ENCODE results near the gene RUSC1.

The RUSC1 gene

DNA sequence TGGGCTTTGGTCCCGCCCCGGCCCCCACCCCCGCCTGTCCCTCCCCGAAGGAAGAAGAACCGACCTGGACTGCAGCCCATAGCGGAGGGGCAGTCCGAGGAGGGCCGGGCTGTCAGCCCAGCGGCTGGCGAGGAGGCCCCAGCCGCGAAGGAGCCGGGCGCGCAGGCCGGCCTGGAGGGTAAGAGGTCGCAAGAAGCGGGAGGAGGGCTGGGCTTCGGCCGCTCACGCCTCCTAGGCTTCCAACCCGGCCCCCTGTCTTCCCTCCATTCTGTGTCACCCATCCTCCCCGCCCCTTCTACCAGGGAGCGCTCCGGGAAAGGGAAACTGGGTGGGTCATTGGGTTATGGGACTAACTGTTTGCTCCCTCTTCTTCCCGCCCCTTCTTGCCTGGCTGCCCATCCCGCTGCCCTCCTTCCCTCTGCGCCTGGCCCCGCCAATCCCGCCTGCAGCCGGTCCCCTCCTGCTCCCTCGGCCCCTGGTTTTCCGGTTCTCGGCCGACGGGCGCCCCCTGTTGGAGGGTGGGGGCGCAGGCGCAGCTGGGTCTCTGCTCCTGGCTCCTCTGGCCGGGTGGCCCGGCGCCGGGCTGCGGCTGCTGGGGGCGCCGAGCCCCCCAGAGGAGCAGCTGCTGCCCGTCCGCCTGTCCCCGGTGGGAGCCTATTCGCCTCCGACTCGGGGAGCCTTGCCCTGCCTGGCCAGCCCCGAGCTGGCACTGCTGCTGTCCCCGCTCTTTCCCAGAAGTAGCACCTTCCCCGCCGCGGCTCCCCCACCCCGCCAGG is 2.4 kb downstream of the RUSC1 start (continued):
- peak; percentile 80 for TF ChIP-seq ZNF335 (tag by site-specific recombination; conservative IDR thresholded peaks at IDR 0.05)
- TF ChIP-seq ZNF184 (tag by site-specific recombination; IDR thresholded peaks at IDR 0.05) = no peak
- TF ChIP-seq SALL2 (tag by site-specific recombination; IDR thresholded peaks at IDR 0.05; ENCODE audit: borderline replicate concordance) = no peak
- TF ChIP-seq, protein P1, sequence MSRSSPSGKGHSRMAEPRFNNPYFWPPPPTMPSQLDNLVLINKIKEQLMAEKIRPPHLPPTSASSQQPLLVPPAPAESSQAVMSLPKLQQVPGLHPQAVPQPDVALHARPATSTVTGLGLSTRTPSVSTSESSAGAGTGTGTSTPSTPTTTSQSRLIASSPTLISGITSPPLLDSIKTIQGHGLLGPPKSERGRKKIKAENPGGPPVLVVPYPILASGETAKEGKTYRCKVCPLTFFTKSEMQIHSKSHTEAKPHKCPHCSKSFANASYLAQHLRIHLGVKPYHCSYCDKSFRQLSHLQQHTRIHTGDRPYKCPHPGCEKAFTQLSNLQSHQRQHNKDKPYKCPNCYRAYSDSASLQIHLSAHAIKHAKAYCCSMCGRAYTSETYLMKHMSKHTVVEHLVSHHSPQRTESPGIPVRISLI (tag by site-specific recombination; IDR thresholded peaks at IDR 0.05) = no peak
- peak; percentile 46; the same call in 1 of the 2 replicates for TF ChIP-seq WT1 (tag by site-specific recombination; IDR thresholded peaks at IDR 0.05)
- TF ChIP-seq ZNF513 (tag by site-specific recombination; IDR thresholded peaks at IDR 0.05) = no peak
- TF ChIP-seq, protein P2, sequence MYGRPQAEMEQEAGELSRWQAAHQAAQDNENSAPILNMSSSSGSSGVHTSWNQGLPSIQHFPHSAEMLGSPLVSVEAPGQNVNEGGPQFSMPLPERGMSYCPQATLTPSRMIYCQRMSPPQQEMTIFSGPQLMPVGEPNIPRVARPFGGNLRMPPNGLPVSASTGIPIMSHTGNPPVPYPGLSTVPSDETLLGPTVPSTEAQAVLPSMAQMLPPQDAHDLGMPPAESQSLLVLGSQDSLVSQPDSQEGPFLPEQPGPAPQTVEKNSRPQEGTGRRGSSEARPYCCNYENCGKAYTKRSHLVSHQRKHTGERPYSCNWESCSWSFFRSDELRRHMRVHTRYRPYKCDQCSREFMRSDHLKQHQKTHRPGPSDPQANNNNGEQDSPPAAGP (tag by site-specific recombination; IDR thresholded peaks at IDR 0.05) = peak; percentile 91
- no peak; the same call in 1 of the 2 replicates for TF ChIP-seq FEZF1 (tag by site-specific recombination; IDR thresholded peaks at IDR 0.05)
- TF ChIP-seq, protein P3, sequence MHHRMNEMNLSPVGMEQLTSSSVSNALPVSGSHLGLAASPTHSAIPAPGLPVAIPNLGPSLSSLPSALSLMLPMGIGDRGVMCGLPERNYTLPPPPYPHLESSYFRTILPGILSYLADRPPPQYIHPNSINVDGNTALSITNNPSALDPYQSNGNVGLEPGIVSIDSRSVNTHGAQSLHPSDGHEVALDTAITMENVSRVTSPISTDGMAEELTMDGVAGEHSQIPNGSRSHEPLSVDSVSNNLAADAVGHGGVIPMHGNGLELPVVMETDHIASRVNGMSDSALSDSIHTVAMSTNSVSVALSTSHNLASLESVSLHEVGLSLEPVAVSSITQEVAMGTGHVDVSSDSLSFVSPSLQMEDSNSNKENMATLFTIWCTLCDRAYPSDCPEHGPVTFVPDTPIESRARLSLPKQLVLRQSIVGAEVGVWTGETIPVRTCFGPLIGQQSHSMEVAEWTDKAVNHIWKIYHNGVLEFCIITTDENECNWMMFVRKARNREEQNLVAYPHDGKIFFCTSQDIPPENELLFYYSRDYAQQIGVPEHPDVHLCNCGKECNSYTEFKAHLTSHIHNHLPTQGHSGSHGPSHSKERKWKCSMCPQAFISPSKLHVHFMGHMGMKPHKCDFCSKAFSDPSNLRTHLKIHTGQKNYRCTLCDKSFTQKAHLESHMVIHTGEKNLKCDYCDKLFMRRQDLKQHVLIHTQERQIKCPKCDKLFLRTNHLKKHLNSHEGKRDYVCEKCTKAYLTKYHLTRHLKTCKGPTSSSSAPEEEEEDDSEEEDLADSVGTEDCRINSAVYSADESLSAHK (tag by site-specific recombination; IDR thresholded peaks at IDR 0.05) = no peak
- peak; percentile 72 for TF ChIP-seq ZNF394 (tag by site-specific recombination; IDR thresholded peaks at IDR 0.05; ENCODE audit: borderline replicate concordance)
- TF ChIP-seq ZNF777 (tag by site-specific recombination; IDR thresholded peaks at IDR 0.05; ENCODE audit: borderline replicate concordance) = no peak
- TF ChIP-seq ATF2 (tag by site-specific recombination; IDR thresholded peaks at IDR 0.05; ENCODE audit: low read depth) = no peak
- TF ChIP-seq PATZ1 (tag by site-specific recombination; IDR thresholded peaks at IDR 0.05) = peak; percentile 93
- TF ChIP-seq GLIS2 (tag by site-specific recombination; IDR thresholded peaks at IDR 0.05) = peak; percentile 93
- TF ChIP-seq SCRT2 (tag by site-specific recombination; IDR thresholded peaks at IDR 0.05) = peak; percentile 24; the same call in 1 of the 2 replicates
- no peak for TF ChIP-seq ZNF544 (tag by site-specific recombination; IDR thresholded peaks at IDR 0.05)
- no peak for TF ChIP-seq ZNF48 (tag by site-specific recombination; IDR thresholded peaks at IDR 0.05)
- TF ChIP-seq ZNF837 (tag by site-specific recombination; IDR thresholded peaks at IDR 0.05) = no peak
- TF ChIP-seq, protein P4, sequence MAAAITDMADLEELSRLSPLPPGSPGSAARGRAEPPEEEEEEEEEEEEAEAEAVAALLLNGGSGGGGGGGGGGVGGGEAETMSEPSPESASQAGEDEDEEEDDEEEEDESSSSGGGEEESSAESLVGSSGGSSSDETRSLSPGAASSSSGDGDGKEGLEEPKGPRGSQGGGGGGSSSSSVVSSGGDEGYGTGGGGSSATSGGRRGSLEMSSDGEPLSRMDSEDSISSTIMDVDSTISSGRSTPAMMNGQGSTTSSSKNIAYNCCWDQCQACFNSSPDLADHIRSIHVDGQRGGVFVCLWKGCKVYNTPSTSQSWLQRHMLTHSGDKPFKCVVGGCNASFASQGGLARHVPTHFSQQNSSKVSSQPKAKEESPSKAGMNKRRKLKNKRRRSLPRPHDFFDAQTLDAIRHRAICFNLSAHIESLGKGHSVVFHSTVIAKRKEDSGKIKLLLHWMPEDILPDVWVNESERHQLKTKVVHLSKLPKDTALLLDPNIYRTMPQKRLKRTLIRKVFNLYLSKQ (tag by site-specific recombination; IDR thresholded peaks at IDR 0.05; ENCODE audit: borderline replicate concordance) = no peak
- TF ChIP-seq ZFP3 (tag by site-specific recombination; IDR thresholded peaks at IDR 0.05; ENCODE audit: low read depth) = no peak
- peak; percentile 66 for TF ChIP-seq KLF1 (tag by site-specific recombination; IDR thresholded peaks at IDR 0.05)
- no peak; the same call in 1 of the 2 replicates for TF ChIP-seq ZNF610 (tag by site-specific recombination; IDR thresholded peaks at IDR 0.05; ENCODE audit: borderline replicate concordance)
- no peak for TF ChIP-seq ZNF596 (tag by site-specific recombination; IDR thresholded peaks at IDR 0.05)
- no peak for TF ChIP-seq HOXD13 (CRISPR knock-in tag; IDR thresholded peaks at IDR 0.05; ENCODE audit: borderline replicate concordance)
- TF ChIP-seq, protein P5, sequence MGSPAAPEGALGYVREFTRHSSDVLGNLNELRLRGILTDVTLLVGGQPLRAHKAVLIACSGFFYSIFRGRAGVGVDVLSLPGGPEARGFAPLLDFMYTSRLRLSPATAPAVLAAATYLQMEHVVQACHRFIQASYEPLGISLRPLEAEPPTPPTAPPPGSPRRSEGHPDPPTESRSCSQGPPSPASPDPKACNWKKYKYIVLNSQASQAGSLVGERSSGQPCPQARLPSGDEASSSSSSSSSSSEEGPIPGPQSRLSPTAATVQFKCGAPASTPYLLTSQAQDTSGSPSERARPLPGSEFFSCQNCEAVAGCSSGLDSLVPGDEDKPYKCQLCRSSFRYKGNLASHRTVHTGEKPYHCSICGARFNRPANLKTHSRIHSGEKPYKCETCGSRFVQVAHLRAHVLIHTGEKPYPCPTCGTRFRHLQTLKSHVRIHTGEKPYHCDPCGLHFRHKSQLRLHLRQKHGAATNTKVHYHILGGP (tag by site-specific recombination; IDR thresholded peaks at IDR 0.05) = no peak
- no peak for TF ChIP-seq YY2 (tag by site-specific recombination; IDR thresholded peaks at IDR 0.05)
